Left ventricle myocardium inferior (tissue), 1 donor: ENCODE results near the gene WBP2NL. TPM values are rescaled to one million over a fixed set of nuclear protein-coding genes. Genes with fewer than 3 reads are reported as not detected.

Experiments
- DNase-seq: peaks from one replicate; pipeline ENCODE4 v3.0.0-alpha.2; 2020
- H3K27ac ChIP-seq: fragments of 200-600 bp; replicated peaks from 2 replicates; pipeline ENCODE4 v1.8.0; 2021
- H3K27me3 ChIP-seq: fragments of 200-600 bp; 2 replicates; pipeline ENCODE4 v1.8.0; 2021; ENCODE audit warnings: low read depth
- H3K36me3 ChIP-seq: fragments of 200-600 bp; 2 replicates; pipeline ENCODE4 v1.8.0; 2021
- H3K4me1 ChIP-seq: fragments of 200-600 bp; 2 replicates; pipeline ENCODE4 v1.8.0; 2021
- H3K4me3 ChIP-seq: fragments of 200-600 bp; 2 replicates; pipeline ENCODE4 v1.8.0; 2021; ENCODE audit warnings: mild to moderate bottlenecking, moderate library complexity
- H3K9me3 ChIP-seq: fragments of 200-600 bp; replicated peaks from 2 replicates; pipeline ENCODE4 v1.8.0; 2021
- intact Hi-C: fragments of 100-400 bp; cut with micrococcal nuclease; formaldehyde crosslinking; loops from one replicate; pipeline ENCODE4 v1.11.0; 2022
- total RNA-seq: library from RNA; stranded (reverse); fragmentation: NEBNext Ultra II Directional; extraction: Animal tissue kit (Norgen Biotek cat#: 25700); gene quantifications from one replicate; pipeline ENCODE4 v1.2.1, GENCODE V29; 2021
- TF ChIP-seq, protein P1 (sequence below): fragments of 200-600 bp; IDR thresholded peaks from 2 replicates; pipeline ENCODE4 v1.8.0; 2021; ENCODE audit warnings: antibody characterized with exemption, mild to moderate bottlenecking, borderline replicate concordance
- donor health status: DM: no; HTN: yes; CAD: no; lungs with severe emphysema.

Gene WBP2NL
- total RNA-seq, 1 donor from 2014 or later = 0.22 TPM

DNA sequence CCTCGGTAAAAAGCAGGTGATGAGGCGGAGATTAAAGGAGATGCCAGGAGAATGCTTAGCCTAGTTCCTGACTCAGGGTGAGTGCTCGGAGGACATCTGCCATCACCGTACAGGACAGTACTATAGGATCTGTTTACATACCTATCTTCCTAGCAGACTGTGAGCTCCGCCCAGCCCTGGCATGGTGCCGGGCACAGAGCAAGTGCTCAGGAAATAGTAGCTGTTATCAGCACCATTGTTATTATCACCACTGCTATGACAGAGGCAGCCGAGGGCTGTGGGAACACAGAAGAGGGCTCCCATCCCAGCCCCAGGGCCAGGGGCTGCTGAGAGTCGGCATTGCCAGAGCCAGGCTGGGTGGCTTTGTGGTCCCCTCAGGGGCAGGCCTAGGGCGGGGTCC, 30.0 kb upstream of the WBP2NL start:
- H3K27me3 ChIP-seq = peaks cover 49% of the 10 kb centered on the region
- TF ChIP-seq, protein P1, sequence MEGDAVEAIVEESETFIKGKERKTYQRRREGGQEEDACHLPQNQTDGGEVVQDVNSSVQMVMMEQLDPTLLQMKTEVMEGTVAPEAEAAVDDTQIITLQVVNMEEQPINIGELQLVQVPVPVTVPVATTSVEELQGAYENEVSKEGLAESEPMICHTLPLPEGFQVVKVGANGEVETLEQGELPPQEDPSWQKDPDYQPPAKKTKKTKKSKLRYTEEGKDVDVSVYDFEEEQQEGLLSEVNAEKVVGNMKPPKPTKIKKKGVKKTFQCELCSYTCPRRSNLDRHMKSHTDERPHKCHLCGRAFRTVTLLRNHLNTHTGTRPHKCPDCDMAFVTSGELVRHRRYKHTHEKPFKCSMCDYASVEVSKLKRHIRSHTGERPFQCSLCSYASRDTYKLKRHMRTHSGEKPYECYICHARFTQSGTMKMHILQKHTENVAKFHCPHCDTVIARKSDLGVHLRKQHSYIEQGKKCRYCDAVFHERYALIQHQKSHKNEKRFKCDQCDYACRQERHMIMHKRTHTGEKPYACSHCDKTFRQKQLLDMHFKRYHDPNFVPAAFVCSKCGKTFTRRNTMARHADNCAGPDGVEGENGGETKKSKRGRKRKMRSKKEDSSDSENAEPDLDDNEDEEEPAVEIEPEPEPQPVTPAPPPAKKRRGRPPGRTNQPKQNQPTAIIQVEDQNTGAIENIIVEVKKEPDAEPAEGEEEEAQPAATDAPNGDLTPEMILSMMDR = no peak
- no peak overlapping the region for H3K27ac ChIP-seq
- no peak for DNase-seq
- H3K4me3 ChIP-seq = no peak overlapping the region
- intact Hi-C loops = loop anchor here (5.0 kb wide), 1 partner anchor 474 kb away; no protein-coding TSS in a partner anchor
- no peaks in the 10 kb centered on the region for H3K4me1 ChIP-seq
- no peaks in the 10 kb centered on the region for H3K36me3 ChIP-seq
- H3K9me3 ChIP-seq = no peaks in the 10 kb centered on the region

DNA sequence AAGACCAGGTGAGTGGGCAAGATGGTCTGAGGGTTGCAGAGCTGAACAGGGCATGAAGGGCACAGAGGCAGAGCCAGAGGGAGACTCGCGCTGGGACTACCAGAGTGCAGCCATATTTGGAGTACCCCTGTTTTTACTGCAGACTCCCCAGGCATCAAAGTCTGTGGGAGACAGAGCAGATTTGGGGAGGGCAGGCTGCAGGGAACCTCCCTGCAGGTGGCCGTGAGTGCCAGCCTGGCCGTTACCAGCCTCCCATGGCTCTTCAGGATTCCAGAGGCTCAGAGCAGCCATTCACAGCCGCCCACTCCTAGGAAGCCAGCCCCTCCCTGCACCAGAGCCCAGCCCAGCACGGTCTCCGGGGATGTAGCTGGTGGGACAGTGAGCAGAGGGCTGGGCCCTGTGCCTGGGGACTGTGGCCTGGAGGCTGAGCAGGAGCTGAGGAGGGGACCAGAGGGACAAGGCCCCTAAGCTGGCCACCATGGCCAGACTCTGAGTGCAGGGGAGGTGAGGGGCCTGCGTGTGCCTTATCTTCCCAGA, 29.4 kb upstream of the WBP2NL start, which contains the start of gene SEPTIN3:
Gene SEPTIN3, plus strand, starts transcription at position 334 of the 537 bp plus-strand sequence. CDS start 2,050 bp downstream, outside the sequence.
- DNase-seq = no peak
- no peak within 1 kb of the TSS for H3K4me3 ChIP-seq
- TF ChIP-seq, protein P1 = no peak
- H3K36me3 ChIP-seq = no peaks in the 10 kb centered on the region
- H3K4me1 ChIP-seq = no peaks in the 10 kb centered on the region
- H3K27me3 ChIP-seq = peaks cover 55% of the 10 kb centered on the region
- no peak within 1 kb of the TSS for H3K27ac ChIP-seq
- intact Hi-C loops = loop anchor here (5.0 kb wide), 1 partner anchor 473 kb away; no protein-coding TSS in a partner anchor
- no peaks in the 10 kb centered on the region for H3K9me3 ChIP-seq

DNA sequence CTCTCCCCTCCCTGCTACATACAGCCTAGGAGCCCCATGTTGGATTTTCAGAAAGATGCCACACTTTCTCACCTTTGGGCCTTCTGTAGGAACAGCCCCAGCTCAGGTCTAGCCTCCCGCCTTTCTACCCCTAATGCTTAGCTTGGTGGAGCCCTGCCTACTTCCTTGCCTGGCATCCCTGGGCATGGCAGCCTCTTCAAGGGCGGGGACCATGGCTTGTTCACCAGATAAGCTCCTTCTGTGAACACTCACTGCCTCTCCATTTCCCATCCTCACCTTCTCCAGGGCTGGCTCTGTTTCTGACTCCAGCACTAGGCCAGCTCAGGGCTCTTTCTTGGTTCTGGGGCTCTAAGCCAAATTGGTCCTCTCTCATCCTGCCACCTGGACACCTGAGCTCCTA, 28.0 kb upstream of the WBP2NL start:
- intact Hi-C loops = no loop called here
- no peaks in the 10 kb centered on the region for H3K36me3 ChIP-seq
- TF ChIP-seq, protein P1 = no peak
- H3K27ac ChIP-seq = no peak overlapping the region
- peaks cover 69% of the 10 kb centered on the region for H3K27me3 ChIP-seq
- no peaks in the 10 kb centered on the region for H3K4me1 ChIP-seq
- no peak for DNase-seq
- H3K4me3 ChIP-seq = no peak overlapping the region
- H3K9me3 ChIP-seq = no peaks in the 10 kb centered on the region

DNA sequence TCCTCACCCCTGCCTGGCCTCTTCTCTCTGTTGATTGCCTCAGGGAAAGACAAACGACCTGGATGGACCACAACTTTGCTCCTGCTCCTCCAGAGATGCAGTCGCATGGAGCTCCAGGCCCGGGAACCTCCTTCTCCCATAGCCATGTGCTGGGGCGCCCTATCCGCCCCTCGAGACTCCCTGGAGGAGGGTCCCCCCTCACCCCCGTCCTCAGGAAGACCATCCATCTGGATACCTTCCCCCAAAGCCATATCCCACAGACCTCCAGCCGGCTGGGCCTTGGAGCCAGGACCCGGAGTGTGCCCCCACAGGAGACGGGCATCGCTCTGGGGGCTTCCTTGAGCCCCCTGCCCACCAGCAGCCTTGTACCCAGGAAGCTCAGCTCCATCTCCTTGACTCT, 27.2 kb upstream of the WBP2NL start:
- no peak overlapping the region for H3K27ac ChIP-seq
- TF ChIP-seq, protein P1 = no peak
- no peak overlapping the region for H3K4me3 ChIP-seq
- no peaks in the 10 kb centered on the region for H3K36me3 ChIP-seq
- no peaks in the 10 kb centered on the region for H3K9me3 ChIP-seq
- H3K27me3 ChIP-seq = peaks cover 77% of the 10 kb centered on the region
- peaks cover 4% of the 10 kb centered on the region for H3K4me1 ChIP-seq
- no peak for DNase-seq
- intact Hi-C loops = no loop called here

DNA sequence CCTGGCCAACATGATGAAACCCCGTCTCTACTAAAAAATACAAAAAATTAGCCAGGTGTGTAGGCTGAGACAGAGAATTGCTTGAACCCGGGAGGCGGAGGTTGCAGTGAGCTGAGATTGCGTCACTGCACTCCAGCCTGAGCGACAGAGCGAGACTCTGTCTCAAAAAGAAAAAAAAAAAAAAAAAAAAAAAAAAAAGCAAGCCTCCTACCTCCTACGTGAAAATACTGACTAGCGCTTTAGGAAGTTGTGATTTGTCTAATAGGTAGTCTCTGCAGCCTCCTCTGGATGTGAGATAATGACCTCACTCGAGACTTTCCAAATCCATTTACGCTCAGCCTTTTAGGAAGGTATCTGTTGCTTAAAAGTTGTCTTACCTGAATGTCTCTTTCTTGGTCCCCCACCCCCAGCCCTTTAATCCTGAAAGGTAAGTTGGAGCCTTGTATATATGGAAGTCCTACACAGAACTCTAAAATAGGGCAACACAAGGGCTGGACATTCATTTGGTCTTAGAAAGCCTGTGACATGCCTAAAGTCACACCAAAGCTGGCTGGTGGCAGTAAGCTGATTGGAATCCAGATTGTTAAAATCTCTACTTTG, 23.8 kb upstream of the WBP2NL start:
- no peaks in the 10 kb centered on the region for H3K36me3 ChIP-seq
- intact Hi-C loops = no loop called here
- peaks cover 89% of the 10 kb centered on the region for H3K27me3 ChIP-seq
- no peak overlapping the region for H3K27ac ChIP-seq
- H3K4me3 ChIP-seq = no peak overlapping the region
- TF ChIP-seq, protein P1 = no peak
- no peak for DNase-seq
- no peaks in the 10 kb centered on the region for H3K9me3 ChIP-seq
- H3K4me1 ChIP-seq = peaks cover 10% of the 10 kb centered on the region
